Upper lobe of left lung (tissue), 6 donors: ENCODE data around the gene TSC22D4. TPM values are rescaled to one million over a fixed set of nuclear protein-coding genes. Genes with fewer than 3 reads are reported as not detected.

Experiments
- ATAC-seq, 2 donors: fragments of 200-7000 bp; cut with Tn5 transposase; one replicate each; pipeline ENCODE4 v1.9.1; 2022; ENCODE audit warnings: mild to moderate bottlenecking in 2 of 2, moderate library complexity in 2 of 2; ENCODE audit not compliant: low FRiP score in 2 of 2
- DNase-seq, 2 donors: peaks; one replicate each; pipeline ENCODE4 v3.0.0-alpha.2; 2019 to 2020
- H3K27ac ChIP-seq, 4 donors: fragments of 200-600 bp; sonication (generic); one replicate each; pipeline ENCODE4 v1.5.1; 2016 to 2019
- H3K27me3 ChIP-seq, 4 donors: fragments of 200-600 bp; sonication (generic); one replicate each; pipeline ENCODE4 v1.5.1; 2017 to 2019
- H3K36me3 ChIP-seq, 4 donors: fragments of 200-600 bp; sonication (generic); one replicate each; pipeline ENCODE4 v1.5.1; 2016 to 2019
- H3K4me1 ChIP-seq, 4 donors: fragments of 200-600 bp; sonication (generic); one replicate each; pipeline ENCODE4 v1.5.1; 2018 to 2019
- H3K4me3 ChIP-seq, 4 donors: fragments of 200-600 bp; sonication (generic); one replicate each; pipeline ENCODE4 v1.5.1; 2017 to 2019; ENCODE audit warnings: mild to moderate bottlenecking in 2 of 4, moderate library complexity in 1 of 4
- H3K9me3 ChIP-seq, 4 donors: fragments of 200-600 bp; sonication (generic); one replicate each; pipeline ENCODE4 v1.5.1; 2018 to 2019
- CTCF ChIP-seq, 6 experiments: fragments of 450-650 bp in 4 of 6; fragments of 200-600 bp in 2 of 6; sonication (generic) in 2 of 6; IDR thresholded peaks; one replicate each; pipeline ENCODE4 v1.5.1; 2016 to 2019; ENCODE audit warnings: antibody characterized with exemption in 6 of 6
- EP300 ChIP-seq, 4 donors: sonication (generic); formaldehyde crosslinking; IDR thresholded peaks; one replicate each; pipeline ENCODE4 v1.5.1; 2017; ENCODE audit warnings: antibody characterized with exemption in 4 of 4, control low read depth in 2 of 4
- POLR2A ChIP-seq, 4 donors: fragments of 450-650 bp; IDR thresholded peaks; one replicate each; pipeline ENCODE4 v1.5.1; 2016 to 2017; ENCODE audit warnings: antibody characterized with exemption in 4 of 4, mild to moderate bottlenecking in 2 of 4
- POLR2AphosphoS5 ChIP-seq, 2 donors: sonication (generic); formaldehyde crosslinking; IDR thresholded peaks; one replicate each; pipeline ENCODE4 v1.5.1; 2017; ENCODE audit warnings: antibody characterized with exemption in 2 of 2
- WGBS, 2 donors: methylation state at CpG; one replicate each; pipeline ENCODE4 v1.1.5; 2017 to 2018; 5-methylcytosine and 5-hydroxymethylcytosine counted together
- total RNA-seq, 6 donors: library from RNA; depleted of rRNA in 4 of 6; stranded (reverse); fragments of >200 nt in 4 of 6; gene quantifications; one replicate each; pipeline versions ENCODE4 v1.1.0 to v1.2.1, GENCODE V29; 2016 to 2021
- donor health status: DM: no; HTN: no; CAD: no; lungs with moderate emphysema.
- donor health status: DM: no; HTN: yes; CAD: no; lungs with severe emphysema.

The TSC22D4 gene
- total RNA-seq, 6 donors from 2014 or later: 25.7 to 91.2 (median 69.0) TPM

GRCh38 chr7:100519580-100519979 lies 40.6 kb upstream of the TSC22D4 start:
- WGBS, 2 donors: 88 to 91% methylated on average over 6 of the region's 6 CpGs
- DNase-seq: no peak
- H3K4me3 ChIP-seq: no peak overlapping the region
- ATAC-seq: no peak
- no peaks in the 10 kb centered on the region for H3K27me3 ChIP-seq
- TF ChIP-seq POLR2A (IDR thresholded peaks at IDR 0.05) (no peak), POLR2AphosphoS5 (IDR thresholded peaks at IDR 0.05) (no peak), CTCF (IDR thresholded peaks at IDR 0.05) (no peak), EP300 (IDR thresholded peaks at IDR 0.05) (no peak)
- no peaks in the 10 kb centered on the region for H3K36me3 ChIP-seq
- H3K4me1 ChIP-seq: peaks cover 0 to 12% (median 4%) of the 10 kb centered on the region in 4 donors
- H3K27ac ChIP-seq: no peak overlapping the region
- no peaks in the 10 kb centered on the region for H3K9me3 ChIP-seq

- no peak overlapping the region for H3K4me3 ChIP-seq
- no peaks in the 10 kb centered on the region for H3K27me3 ChIP-seq
- WGBS, 2 donors: 82 to 93% methylated on average over 2 of the region's 2 CpGs
- no peaks in the 10 kb centered on the region for H3K36me3 ChIP-seq
- DNase-seq (no peak), ATAC-seq (no peak)
- no peak overlapping the region for H3K27ac ChIP-seq
- TF ChIP-seq EP300 (IDR thresholded peaks at IDR 0.05) (no peak), CTCF (IDR thresholded peaks at IDR 0.05) (no peak), POLR2A (IDR thresholded peaks at IDR 0.05) (no peak), POLR2AphosphoS5 (IDR thresholded peaks at IDR 0.05) (no peak)
- peaks cover 0 to 12% (median 4%) of the 10 kb centered on the region in 4 donors for H3K4me1 ChIP-seq
- no peaks in the 10 kb centered on the region for H3K9me3 ChIP-seq
Observed at GRCh38 chr7:100517305-100517704, 38.3 kb upstream of the TSC22D4 start.

GRCh38 chr7:100516135-100516812 lies 37.3 kb upstream of the TSC22D4 start:
- no peak for TF ChIP-seq CTCF (IDR thresholded peaks at IDR 0.05)
- no peak for TF ChIP-seq EP300 (IDR thresholded peaks at IDR 0.05)
- TF ChIP-seq POLR2A (IDR thresholded peaks at IDR 0.05): no peak
- TF ChIP-seq POLR2AphosphoS5 (IDR thresholded peaks at IDR 0.05): no peak
- Histone ChIP-seq H3K36me3 (no peaks in the 10 kb centered on the region), H3K27me3 (no peaks in the 10 kb centered on the region), H3K4me1 (peaks cover 0 to 12% (median 4%) of the 10 kb centered on the region in 4 donors), H3K9me3 (no peaks in the 10 kb centered on the region), H3K27ac (no peak overlapping the region), H3K4me3 (no peak overlapping the region)
- 60 to 61% methylated on average over 4 of the region's 4 CpGs for WGBS, 2 donors
- DNase-seq (peak in 1 of 2 donors; percentile 20), ATAC-seq (peak in 1 of 2 donors; percentile 91)

GRCh38 chr7:100515072-100515532 lies 36.1 kb upstream of the TSC22D4 start:
- H3K4me3 ChIP-seq: no peak overlapping the region
- no peaks in the 10 kb centered on the region for H3K36me3 ChIP-seq
- WGBS, 2 donors: 20 to 24% methylated on average over 2 of the region's 2 CpGs
- peak in 1 of 2 donors; percentile 85 for ATAC-seq
- DNase-seq: no peak
- no peaks in the 10 kb centered on the region for H3K9me3 ChIP-seq
- H3K27me3 ChIP-seq: no peaks in the 10 kb centered on the region
- peaks cover 0 to 12% (median 4%) of the 10 kb centered on the region in 4 donors for H3K4me1 ChIP-seq
- no peak for TF ChIP-seq EP300 (IDR thresholded peaks at IDR 0.05)
- TF ChIP-seq POLR2AphosphoS5 (IDR thresholded peaks at IDR 0.05): no peak
- TF ChIP-seq CTCF (IDR thresholded peaks at IDR 0.05): no peak
- no peak for TF ChIP-seq POLR2A (IDR thresholded peaks at IDR 0.05)
- no peak overlapping the region for H3K27ac ChIP-seq
